Measurements from ENCODE around the gene CYP19A1.
"Not testable (repeated sequence)": the region's sequence is repeated elsewhere in the genome, so short reads cannot be mapped to it uniquely, and the experiment has no call there.

Gene CYP19A1

GRCh38 chr15:51288143-51289065 is 50.0 kb downstream of the CYP19A1 start:
- DNase-seq, result no peak

GRCh38 chr15:51286816-51287215 is 51.6 kb downstream of the CYP19A1 start:
- no peak for DNase-seq

- DNase-seq, result no peak
Observed at GRCh38 chr15:51285399-51285798, 53.0 kb downstream of the CYP19A1 start.

- DNase-seq, result no peak
Observed at GRCh38 chr15:51284871-51285270, 53.5 kb downstream of the CYP19A1 start.

- no peak for DNase-seq
Observed at GRCh38 chr15:51283026-51283425, 55.4 kb downstream of the CYP19A1 start.

GRCh38 chr15:51282241-51282640 is 56.2 kb downstream of the CYP19A1 start:
- DNase-seq, result not testable (repeated sequence)

- DNase-seq, result no peak
Observed at GRCh38 chr15:51281368-51281967, 56.9 kb downstream of the CYP19A1 start.

- no peak for DNase-seq
Observed at GRCh38 chr15:51280838-51281237, 57.6 kb downstream of the CYP19A1 start.

- DNase-seq, result no peak
Observed at GRCh38 chr15:51279391-51279790, 59.0 kb downstream of the CYP19A1 start.

- no peak for DNase-seq
Observed at GRCh38 chr15:51277101-51277500, 61.3 kb downstream of the CYP19A1 start.

GRCh38 chr15:51274956-51275355 is 63.4 kb downstream of the CYP19A1 start:
- no peak for DNase-seq

- no peak for DNase-seq
Observed at GRCh38 chr15:51270706-51271105, 67.7 kb downstream of the CYP19A1 start.

GRCh38 chr15:51269496-51269895 is 68.9 kb downstream of the CYP19A1 start:
- DNase-seq, result no peak

GRCh38 chr15:51267703-51268083 is 70.7 kb downstream of the CYP19A1 start:
- DNase-seq, result no peak

GRCh38 chr15:51267051-51267702 is 71.2 kb downstream of the CYP19A1 start:
- DNase-seq, result no peak

- no peak for DNase-seq
Observed at GRCh38 chr15:51266656-51267050, 71.7 kb downstream of the CYP19A1 start.

GRCh38 chr15:51265037-51265555 is 73.3 kb downstream of the CYP19A1 start:
- no peak for DNase-seq

GRCh38 chr15:51263726-51264125 is 74.7 kb downstream of the CYP19A1 start:
- no peak for DNase-seq

GRCh38 chr15:51263116-51263515 is 75.3 kb downstream of the CYP19A1 start:
- DNase-seq, result no peak

- DNase-seq, result no peak
Observed at GRCh38 chr15:51262463-51262862, 75.9 kb downstream of the CYP19A1 start.

- DNase-seq, result not testable (repeated sequence)
Observed at GRCh38 chr15:51261113-51261512, 77.3 kb downstream of the CYP19A1 start.

- DNase-seq, result no peak
Observed at GRCh38 chr15:51260202-51260601, 78.2 kb downstream of the CYP19A1 start.

GRCh38 chr15:51255533-51255932 is 82.9 kb downstream of the CYP19A1 start:
- DNase-seq, result no peak

- no peak for DNase-seq
Observed at GRCh38 chr15:51253366-51253765, 85.0 kb downstream of the CYP19A1 start.
